Breast epithelium (tissue), 4 donors: Measurements from ENCODE around the gene SF1. TPM values are rescaled to one million over a fixed set of nuclear protein-coding genes. Genes with fewer than 3 reads are reported as not detected.

ENCODE experiments used
- DNase-seq, 2 donors: peaks; one replicate each; pipeline ENCODE4 v3.0.0-alpha.2; 2019; ENCODE audit warnings: low spot score in 2 of 2
- H3K27ac ChIP-seq, 2 donors: fragments of 200-600 bp; sonication (generic) in 1 of 2; one replicate each; pipeline ENCODE4 v1.5.1; 2016 to 2019; ENCODE audit warnings: mild to moderate bottlenecking in 1 of 2
- H3K27me3 ChIP-seq, 2 donors: fragments of 200-600 bp; sonication (generic) in 1 of 2; one replicate each; pipeline versions ENCODE4 v1.5.1 to v1.6.0; 2017 to 2019; ENCODE audit warnings: control low read depth in 1 of 2, mild to moderate bottlenecking in 1 of 2
- H3K36me3 ChIP-seq: fragments of 200-600 bp; one replicate; pipeline ENCODE4 v1.5.1; 2019
- H3K4me1 ChIP-seq, 2 donors: fragments of 200-600 bp; sonication (generic); one replicate each; pipeline ENCODE4 v1.5.1; 2016 to 2019; ENCODE audit warnings: control low read depth in 1 of 2
- H3K4me3 ChIP-seq, 3 donors: fragments of 200-600 bp; sonication (generic); 1 replicate in 2 of 3; 2 replicates in 1 of 3; pipeline ENCODE4 v1.5.1; 2016 to 2019; ENCODE audit warnings: mild to moderate bottlenecking in 3 of 3, moderate library complexity in 2 of 3
- H3K9me3 ChIP-seq, 2 donors: fragments of 200-600 bp; sonication (generic) in 1 of 2; one replicate each; pipeline ENCODE4 v1.5.1; 2016 to 2019; ENCODE audit warnings: control low read depth in 1 of 2
- CTCF ChIP-seq, 3 donors: fragments of 450-650 bp; IDR thresholded peaks; one replicate each; pipeline ENCODE4 v1.5.1; 2016 to 2017; ENCODE audit warnings: antibody characterized with exemption in 3 of 3, mild to moderate bottlenecking in 3 of 3, moderate library complexity in 3 of 3
- POLR2A ChIP-seq: fragments of 450-650 bp; IDR thresholded peaks from one replicate; pipeline ENCODE4 v1.6.1; 2016; ENCODE audit warnings: antibody characterized with exemption, mild to moderate bottlenecking, moderate library complexity
- POLR2AphosphoS5 ChIP-seq, 3 donors: sonication (generic); formaldehyde crosslinking; IDR thresholded peaks; one replicate each; pipeline ENCODE4 v1.6.1; 2017; ENCODE audit warnings: antibody characterized with exemption in 3 of 3
- intact Hi-C: fragments of 100-400 bp; cut with DNase I; formaldehyde crosslinking; loops from one replicate; pipeline ENCODE4 v1.15.1; 2023; ENCODE audit warnings: low total_unique reads
- total RNA-seq, 3 donors: library from RNA; depleted of rRNA; stranded (reverse); fragments of >200 nt; gene quantifications; one replicate each; pipeline ENCODE4 v1.1.0, GENCODE V29; 2016

SF1 gene
- total RNA-seq, 3 donors from 2014 or later, result 264 to 293 (median 277) TPM

GRCh38 chr11:64801158-64801464, 22.8 kb upstream of the SF1 start:
- Histone ChIP-seq H3K4me1 (peaks cover 0 to 5% of the 10 kb centered on the region in 2 donors), H3K4me3 (peak overlapping the region in 1 of 3 donors; percentile 77), H3K9me3 (no peaks in the 10 kb centered on the region), H3K36me3 (no peaks in the 10 kb centered on the region), H3K27ac (peak overlapping the region; percentile 75 to 85), H3K27me3 (no peaks in the 10 kb centered on the region)
- no peak for TF ChIP-seq POLR2A
- no peak for TF ChIP-seq POLR2AphosphoS5 (IDR thresholded peaks at IDR 0.05)
- TF ChIP-seq CTCF (IDR thresholded peaks at IDR 0.05), result no peak
- intact Hi-C loops, result no loop called here
- DNase-seq, result no peak

- TF ChIP-seq CTCF (IDR thresholded peaks at IDR 0.05) (no peak), POLR2AphosphoS5 (IDR thresholded peaks at IDR 0.05) (no peak), POLR2A (no peak)
- H3K36me3 ChIP-seq, result no peaks in the 10 kb centered on the region
- no peak overlapping the region for H3K4me3 ChIP-seq
- peaks cover 0 to 5% of the 10 kb centered on the region in 2 donors for H3K4me1 ChIP-seq
- no peaks in the 10 kb centered on the region for H3K27me3 ChIP-seq
- no peak for DNase-seq
- intact Hi-C loops, result no loop called here
- H3K9me3 ChIP-seq, result no peaks in the 10 kb centered on the region
- H3K27ac ChIP-seq, result no peak overlapping the region
Measured at GRCh38 chr11:64800303-64801157, 22.2 kb upstream of the SF1 start.

GRCh38 chr11:64799623-64800302, 21.4 kb upstream of the SF1 start:
- Histone ChIP-seq H3K36me3 (no peaks in the 10 kb centered on the region), H3K4me3 (no peak overlapping the region), H3K4me1 (peaks cover 0 to 5% of the 10 kb centered on the region in 2 donors), H3K27ac (no peak overlapping the region), H3K27me3 (no peaks in the 10 kb centered on the region), H3K9me3 (no peaks in the 10 kb centered on the region)
- no peak for DNase-seq
- TF ChIP-seq POLR2AphosphoS5 (IDR thresholded peaks at IDR 0.05) (no peak), CTCF (IDR thresholded peaks at IDR 0.05) (no peak), POLR2A (no peak)
- intact Hi-C loops, result no loop called here

- Histone ChIP-seq H3K4me1 (peaks cover 0 to 5% of the 10 kb centered on the region in 2 donors), H3K36me3 (no peaks in the 10 kb centered on the region), H3K4me3 (no peak overlapping the region), H3K27ac (no peak overlapping the region), H3K9me3 (no peaks in the 10 kb centered on the region), H3K27me3 (no peaks in the 10 kb centered on the region)
- TF ChIP-seq POLR2AphosphoS5 (IDR thresholded peaks at IDR 0.05), result no peak
- no peak for TF ChIP-seq CTCF (IDR thresholded peaks at IDR 0.05)
- TF ChIP-seq POLR2A, result no peak
- DNase-seq, result no peak
- intact Hi-C loops, result no loop called here
Measured at GRCh38 chr11:64799256-64799622, 20.9 kb upstream of the SF1 start.
